ENCODE measurements around the gene CARD19. TPM values are rescaled to one million over a fixed set of nuclear protein-coding genes. Genes with fewer than 3 reads are reported as not detected.
A peak's percentile ranks its signal among the peaks of the same experiment; 100 is the strongest.

CARD19 gene
- total RNA-seq, 1 donor from 2014 or later, result 19.9 TPM

- ATAC-seq, result no peak
Observed at GRCh38 chr9:93121316-93122241, 25.6 kb downstream of the CARD19 start.

- ATAC-seq, result no peak
Observed at GRCh38 chr9:93122721-93123221, 26.8 kb downstream of the CARD19 start.

- ATAC-seq, result no peak
Observed at GRCh38 chr9:93123561-93124283, 27.7 kb downstream of the CARD19 start.

- ATAC-seq, result no peak
Observed at GRCh38 chr9:93124793-93125192, 28.8 kb downstream of the CARD19 start.

GRCh38 chr9:93125331-93125894 lies 29.4 kb downstream of the CARD19 start:
- no peak for ATAC-seq

- ATAC-seq, result no peak
Observed at GRCh38 chr9:93126151-93126781, 30.2 kb downstream of the CARD19 start.

- peak; percentile 32 for ATAC-seq
Observed at GRCh38 chr9:93126825-93127368, 30.9 kb downstream of the CARD19 start.

- no peak for ATAC-seq
Observed at GRCh38 chr9:93127395-93127911, 31.4 kb downstream of the CARD19 start.

GRCh38 chr9:93128011-93128714 lies 32.1 kb downstream of the CARD19 start:
- no peak for ATAC-seq

- no peak for ATAC-seq
Observed at GRCh38 chr9:93128715-93129224, 32.8 kb downstream of the CARD19 start.

GRCh38 chr9:93129286-93129685 lies 33.3 kb downstream of the CARD19 start:
- ATAC-seq, result no peak

- no peak for ATAC-seq
Observed at GRCh38 chr9:93129691-93130500, 33.9 kb downstream of the CARD19 start.

GRCh38 chr9:93130861-93131481 lies 35.0 kb downstream of the CARD19 start:
- ATAC-seq, result no peak

GRCh38 chr9:93131599-93132286 lies 35.7 kb downstream of the CARD19 start:
- ATAC-seq, result no peak

GRCh38 chr9:93132287-93132927 lies 36.4 kb downstream of the CARD19 start:
- no peak for ATAC-seq

- no peak for ATAC-seq
Observed at GRCh38 chr9:93132946-93133680, 37.1 kb downstream of the CARD19 start.

GRCh38 chr9:93133681-93134014 lies 37.6 kb downstream of the CARD19 start:
- peak; percentile 12 for ATAC-seq

Measured in esophagus mucosa (tissue), 1 donor.